GM12878 (cell line): ENCODE results near the gene PLEKHA6. TPM values are rescaled to one million over a fixed set of nuclear protein-coding genes. Genes with fewer than 3 reads are reported as not detected.

Experiments
- ATAC-seq: fragments of 200-7000 bp; cut with Tn5 transposase; 3 replicates; pipeline ENCODE4 v1.9.1; 2020; ENCODE audit warnings: mild to moderate bottlenecking, moderate library complexity
- BruUV-seq: library from RNA; stranded (reverse); fragments of 400-500 nt; replicated peaks from 2 replicates; lab custom pipeline; 2021; lab: Mats Ljungman, UMichigan
- CTCF ChIA-PET: fragments of 300-600 bp; sonication (Branson Sonifier 250); formaldehyde crosslinking; extraction: SDS; loops from one replicate; lab custom pipeline; 2021; ENCODE audit warnings: inconsistent platforms; lab: Yijun Ruan, JAX
- POLR2A ChIA-PET: fragments of 350-600 bp; formaldehyde crosslinking; extraction: SDS; loops from one replicate; lab custom pipeline; 2021; ENCODE audit warnings: inconsistent platforms; lab: Charles Lee
- RAD21 ChIA-PET: fragments of 300-600 bp; sonication (Branson Sonifier 250); formaldehyde crosslinking; loops from one replicate; lab custom pipeline; 2023; ENCODE audit warnings: antibody characterized with exemption; ENCODE audit not compliant: unreplicated experiment; lab: Charles Lee
- SMC1A ChIA-PET: fragments of 300-600 bp; sonication (Branson Sonifier 250); formaldehyde crosslinking; loops from one replicate; lab custom pipeline; 2023; ENCODE audit not compliant: unreplicated experiment, uncharacterized antibody; lab: Charles Lee
- DNase-seq: peaks from one replicate; pipeline ENCODE4 v3.0.0-alpha.2; 2011; ENCODE audit warnings: low read depth, low spot score
- FAIRE-seq: peaks from 3 replicates; lab custom pipeline; 2011; peaks lifted over from hg19 to GRCh38; lab: Jason Lieb, UNC
- H2AFZ ChIP-seq: 2 replicates; pipeline ENCODE4 v1.6.0; 2011; ENCODE audit warnings: low read depth, low read length, control low read depth; ENCODE audit not compliant: control insufficient read depth
- H3K27ac ChIP-seq: 2 replicates; pipeline ENCODE4 v1.5.1; 2011; ENCODE audit warnings: control low read depth; ENCODE audit not compliant: control insufficient read depth, insufficient read depth
- H3K27me3 ChIP-seq, 2 experiments: replicated peaks in 1 of 2; 2 replicates each; pipeline versions ENCODE4 v1.6.0 to v1.6.1; 2011; ENCODE audit warnings: low read length in 1 of 2; ENCODE audit not compliant: control insufficient read depth in 2 of 2, insufficient read depth in 2 of 2
- H3K36me3 ChIP-seq, 2 experiments: 2 replicates each; pipeline ENCODE4 v1.5.1; 2011; ENCODE audit warnings: low read length in 1 of 2; ENCODE audit not compliant: control insufficient read depth in 2 of 2, insufficient read depth in 2 of 2
- H3K4me1 ChIP-seq: 2 replicates; pipeline ENCODE4 v1.6.1; 2011; ENCODE audit warnings: mild to moderate bottlenecking, low read length, moderate library complexity, mixed read lengths; ENCODE audit not compliant: control insufficient read depth, insufficient read depth
- H3K4me2 ChIP-seq: 2 replicates; pipeline ENCODE4 v1.6.0; 2011; ENCODE audit warnings: control low read depth; ENCODE audit not compliant: control insufficient read depth, insufficient read depth
- H3K4me3 ChIP-seq: fragments of 200-600 bp; sonication (generic); 2 replicates; pipeline ENCODE4 v1.5.1; 2016
- H3K79me2 ChIP-seq: 2 replicates; pipeline ENCODE4 v1.6.0; 2011; ENCODE audit warnings: low read length; ENCODE audit not compliant: control insufficient read depth, insufficient read depth
- H3K9ac ChIP-seq: 2 replicates; pipeline ENCODE4 v1.8.0; 2011; ENCODE audit warnings: low read length, control low read depth, mixed read lengths; ENCODE audit not compliant: control insufficient read depth, insufficient read depth
- H3K9me3 ChIP-seq: replicated peaks from 3 replicates; pipeline ENCODE4 v1.5.1; 2011; ENCODE audit warnings: mild to moderate bottlenecking, low read length; ENCODE audit not compliant: control insufficient read depth, insufficient read depth
- H4K20me1 ChIP-seq: 2 replicates; pipeline ENCODE4 v1.6.0; 2011; ENCODE audit not compliant: control insufficient read depth, insufficient read depth
- ASH2L ChIP-seq: fragments of 300-600, 200-600 bp; sonication (generic); IDR thresholded peaks from 2 replicates; pipeline ENCODE4 v1.6.1; 2017; ENCODE audit warnings: low read depth, mild to moderate bottlenecking, borderline replicate concordance
- CTCF ChIP-seq, 3 experiments: IDR thresholded peaks in 2 of 3; conservative IDR thresholded peaks in 1 of 3; 2 replicates each; pipeline ENCODE4 v1.5.1; 2011; ENCODE audit warnings: low read depth in 3 of 3, low read length in 3 of 3, mild to moderate bottlenecking in 3 of 3, control low read depth in 2 of 3, moderate library complexity in 2 of 3, inconsistent platforms in 1 of 3, mixed read lengths in 1 of 3; ENCODE audit not compliant: control insufficient read depth in 2 of 3, insufficient read depth in 1 of 3; ENCODE audit errors: extremely low read depth in 1 of 3
- NRF1 ChIP-seq: conservative IDR thresholded peaks from 2 replicates; pipeline ENCODE4 v1.6.1; 2011; ENCODE audit warnings: mild to moderate bottlenecking, low read depth, low read length, improper control_type of control experiment
- SIN3A ChIP-seq: IDR thresholded peaks from 2 replicates; pipeline ENCODE4 v1.6.1; 2012; ENCODE audit warnings: low read depth, low read length, improper control_type of control experiment
- SREBF1 ChIP-seq: IDR thresholded peaks from 2 replicates; pipeline ENCODE4 v1.6.1; 2012; ENCODE audit warnings: mild to moderate bottlenecking, low read length
- TCF12 ChIP-seq: IDR thresholded peaks from 2 replicates; pipeline ENCODE4 v1.6.1; 2011; ENCODE audit warnings: low read depth, mild to moderate bottlenecking, low read length
- WGBS: methylation state at CpG from one replicate; pipeline ENCODE4 v1.1.6; 2016; ENCODE audit warnings: low lambda C conversion rate; ENCODE audit not compliant: insufficient replicate concordance, insufficient coverage; ENCODE audit errors: missing lambda C conversion rate; 5-methylcytosine and 5-hydroxymethylcytosine counted together
- in situ Hi-C: fragments of 300-500 bp; cut with MboI; formaldehyde crosslinking; loops from 9 replicates; pipeline ENCODE4 v1.14.3; 2018; ENCODE audit warnings: mixed read lengths
- intact Hi-C: fragments of 100-400 bp; cut with micrococcal nuclease; formaldehyde crosslinking; loops from one replicate; pipeline ENCODE4 v1.14.2; 2022; ENCODE audit not compliant: unreplicated experiment
- polyA plus RNA-seq, 11 experiments: library from polyadenylated mRNA; depleted of rRNA in 4 of 11; unstranded in 6 of 11; stranded (reverse) in 5 of 11; fragments of >200 nt; fragmentation: Nextera tagmentation in 4 of 11; fragmentation: Illumina TruSeq in 1 of 11; extraction: Ambion mirVana in 4 of 11; extraction: Trizol in 1 of 11; gene quantifications; 1 replicate in 1 of 11; 2 replicates in 10 of 11; pipeline versions ENCODE4 v1.2.1 to v1.2.3, GENCODE V29; 2011 to 2016; ENCODE audit warnings: inconsistent platforms in 2 of 11, missing spikeins in 2 of 11, low read depth in 1 of 11
- total RNA-seq, 4 experiments: library from RNA; depleted of rRNA in 3 of 4; stranded (reverse); fragments of >200 nt in 3 of 4; fragmentation: Illumina TruSeq in 1 of 4; extraction: Trizol in 1 of 4; gene quantifications; 2 replicates each; pipeline versions ENCODE4 v1.2.1 to v1.2.3, GENCODE V29; 2013 to 2021

PLEKHA6 gene
- total and polyA plus RNA-seq, 10 of the 15 experiments (the other 5 are each of a cell fraction or from before 2014, with no cell fraction given), result 0.04 to 0.81 (median 0.19) TPM; not detected in 4

- ATAC-seq, result peak; percentile 52
- ChIA-PET CTCF (interaction anchor here (0.6 to 17.7 kb wide), 9 partner anchors 9 to 1440 kb away, joined by 3 to 297 read pairs (median 4); partner anchors contain the start of gene KLHL12), RAD21 (interaction anchor here (0.6 to 1.8 kb wide), 2 partner anchors 29 to 32 kb away, joined by 3 to 9 read pairs; no protein-coding TSS in a partner anchor), POLR2A (no interaction called here), SMC1A (interaction anchor here (0.7 to 12.8 kb wide), 4 partner anchors 15 to 204 kb away, joined by 3 to 141 read pairs (median 3); no protein-coding TSS in a partner anchor)
- no peaks in the 10 kb centered on the region for H3K36me3 ChIP-seq
- no peak overlapping the region for H3K9ac ChIP-seq
- DNase-seq, result no peak
- no peak overlapping the region for H3K27ac ChIP-seq
- FAIRE-seq, result no peak
- TF ChIP-seq SREBF1, result no peak
- TF ChIP-seq TCF12, result no peak
- TF ChIP-seq SIN3A, result no peak
- no peak for TF ChIP-seq NRF1
- no peak for TF ChIP-seq ASH2L
- peak; percentile 26 to 57 (median 36); a peak in 3 of 6 replicates for TF ChIP-seq CTCF (IDR thresholded peaks at IDR 0.05 in 2 of 3, conservative IDR thresholded peaks at IDR 0.05 in 1 of 3; ENCODE audit: control insufficient read depth in 2 of 3, extremely low read depth in 1 of 3, insufficient read depth in 1 of 3, low read depth in 3 of 3, low read length in 3 of 3)
- intact Hi-C loops, result no loop called here
- in situ Hi-C loops, result loop anchor here (10.0 kb wide), 1 partner anchor 502 kb away; the partner anchor contains the start of gene SNRPE
- H3K79me2 ChIP-seq, result no peaks in the 10 kb centered on the region
- no peak overlapping the region for H3K4me2 ChIP-seq
- H4K20me1 ChIP-seq, result no peaks in the 10 kb centered on the region
- BruUV-seq, result no TSS peak
- no peak overlapping the region for H3K4me3 ChIP-seq
- peaks cover 11% of the 10 kb centered on the region for H3K4me1 ChIP-seq
- H3K9me3 ChIP-seq, result no peaks in the 10 kb centered on the region
- H2AFZ ChIP-seq, result no peak overlapping the region
- H3K27me3 ChIP-seq, result no peaks in the 10 kb centered on the region
- WGBS, result 38% methylated on average over 7 of the region's 7 CpGs
Observed at GRCh38 chr1:204366759-204367158, 7.0 kb upstream of the PLEKHA6 start.
